GM18502 (cell line): Measurements from ENCODE around the gene KCNJ16.

Source experiments
- ATAC-seq: cut with Tn5 transposase; IDR thresholded peaks from one replicate; pipeline ENCODE4 v1.9.1; 2021; ENCODE audit warnings: mild to moderate bottlenecking; ENCODE audit not compliant: unreplicated experiment, poor library complexity

Gene KCNJ16

DNA sequence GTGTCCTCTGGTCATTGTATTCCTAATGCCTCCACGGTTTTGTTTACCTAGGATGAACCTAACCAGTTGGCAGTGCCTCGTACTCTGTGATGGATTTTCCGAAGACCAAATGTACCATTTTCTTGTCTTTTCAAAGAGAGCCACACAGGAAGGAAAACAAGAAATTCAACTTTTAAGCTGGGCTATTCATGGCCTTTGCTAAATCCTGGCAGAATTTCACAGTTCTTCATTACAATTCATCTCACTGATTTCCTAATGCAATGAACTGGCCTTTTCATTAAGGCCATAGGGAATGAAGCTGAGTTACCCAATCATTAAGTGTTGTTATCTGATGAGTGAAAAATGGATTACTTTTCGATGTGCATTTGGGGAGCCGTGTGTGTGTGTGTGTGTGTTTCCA, 7.9 kb upstream of the KCNJ16 start:
- ATAC-seq = no peak

DNA sequence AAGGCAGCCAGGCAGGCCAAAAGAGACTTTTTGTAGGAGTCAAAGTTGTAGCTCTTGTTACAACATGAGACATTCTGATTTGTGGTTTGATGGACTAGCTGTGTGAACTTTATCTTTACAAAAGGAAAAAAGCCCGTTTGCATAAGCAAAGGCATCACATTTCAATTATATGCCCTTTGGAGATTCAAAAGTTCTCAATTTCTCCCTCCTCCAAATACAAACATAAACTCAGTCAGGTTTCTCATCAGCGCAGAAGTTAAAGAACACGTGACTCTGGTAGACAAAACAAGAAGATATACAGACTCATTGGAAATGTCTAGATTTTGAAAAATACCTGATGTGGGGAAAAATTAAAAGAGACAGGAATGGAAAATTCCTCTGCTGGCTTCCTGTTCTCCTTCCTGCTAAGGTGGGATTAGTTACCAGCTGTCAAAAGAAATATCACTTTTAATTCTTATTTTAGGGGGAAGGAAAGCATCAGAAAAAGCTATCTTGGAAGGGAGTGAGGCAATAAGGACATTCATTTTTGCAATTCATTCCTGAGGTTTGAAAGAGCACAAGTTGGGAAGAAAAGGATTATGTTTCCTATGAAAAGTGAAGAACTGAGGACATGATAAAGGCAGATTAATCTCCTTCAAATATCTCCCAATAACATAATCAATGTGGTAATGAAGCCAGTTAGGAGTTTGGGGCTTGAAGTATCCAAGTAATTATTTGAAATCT, 4.6 kb upstream of the KCNJ16 start:
- no peak for ATAC-seq

DNA sequence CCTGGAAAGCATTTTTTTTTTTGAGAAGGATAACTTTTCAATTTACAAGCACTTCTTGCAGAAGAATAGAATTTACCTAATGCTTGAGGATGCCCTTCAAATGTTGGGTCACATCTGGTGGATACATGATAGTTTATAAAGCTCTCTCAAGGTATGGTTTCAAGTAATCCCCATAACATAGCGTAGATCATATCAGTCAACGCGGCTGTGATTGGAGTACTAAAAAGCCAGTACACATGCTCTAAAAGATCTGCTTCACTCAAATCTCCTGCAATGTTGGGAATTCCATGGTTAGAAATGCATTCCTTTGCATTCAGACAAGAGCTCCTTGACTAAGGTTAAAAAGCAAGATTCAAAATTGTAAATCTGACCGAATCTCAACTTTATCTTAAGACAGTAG, 3.9 kb upstream of the KCNJ16 start:
- ATAC-seq = no peak

DNA sequence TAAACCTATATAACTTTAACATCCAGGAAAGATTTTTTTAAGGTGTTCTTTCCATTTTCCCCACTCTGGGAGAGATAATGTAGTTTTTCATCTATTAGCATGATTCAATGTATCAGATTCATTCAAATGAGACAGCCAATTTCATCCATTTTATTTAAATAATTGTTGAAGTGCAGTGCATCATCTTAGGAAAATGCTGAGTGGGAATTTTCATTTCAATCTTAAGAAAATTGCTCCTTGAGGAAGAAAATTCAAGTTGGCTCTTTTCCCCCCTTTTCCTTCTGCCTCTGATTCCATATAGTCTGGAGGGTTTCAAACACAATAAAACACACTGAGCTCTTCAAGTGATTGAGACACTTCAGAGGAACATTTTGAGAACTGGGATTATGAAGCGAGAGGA, 3.4 kb upstream of the KCNJ16 start:
- no peak for ATAC-seq

DNA sequence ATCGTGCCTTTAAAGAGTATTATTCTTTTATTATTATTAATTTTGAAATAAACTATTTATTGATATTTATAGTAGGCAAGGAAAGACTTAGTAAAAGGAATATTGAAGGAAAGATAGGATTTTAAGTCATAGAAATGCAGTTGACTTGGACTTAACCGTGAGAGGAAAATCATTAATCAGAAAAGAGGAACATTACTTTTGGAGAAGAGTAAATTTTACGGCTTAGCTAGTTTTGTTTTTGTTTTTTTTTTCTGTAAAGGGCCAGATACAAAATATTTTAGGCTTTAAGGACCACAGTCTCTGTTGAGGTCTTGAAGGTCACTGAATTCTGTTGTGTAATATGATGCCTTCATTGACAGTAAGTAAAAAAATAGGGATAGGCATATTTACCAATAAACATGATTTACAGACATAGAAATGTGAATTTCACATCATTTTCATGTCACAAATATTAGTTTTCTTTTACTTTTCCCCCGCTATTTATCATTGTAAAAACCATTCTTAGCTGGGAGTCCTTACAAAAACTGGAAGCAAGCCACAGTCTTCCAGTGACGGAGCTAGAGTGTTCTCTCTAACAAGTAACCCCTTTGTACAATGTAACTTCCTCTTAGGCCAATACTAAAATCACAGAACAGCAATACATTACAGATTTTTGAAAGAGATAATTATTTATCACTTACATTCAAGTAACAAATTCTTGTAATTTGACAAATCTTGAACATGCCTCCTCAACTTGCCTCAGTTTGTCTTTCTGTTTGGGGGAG, 2.3 kb upstream of the KCNJ16 start:
- no peak for ATAC-seq

DNA sequence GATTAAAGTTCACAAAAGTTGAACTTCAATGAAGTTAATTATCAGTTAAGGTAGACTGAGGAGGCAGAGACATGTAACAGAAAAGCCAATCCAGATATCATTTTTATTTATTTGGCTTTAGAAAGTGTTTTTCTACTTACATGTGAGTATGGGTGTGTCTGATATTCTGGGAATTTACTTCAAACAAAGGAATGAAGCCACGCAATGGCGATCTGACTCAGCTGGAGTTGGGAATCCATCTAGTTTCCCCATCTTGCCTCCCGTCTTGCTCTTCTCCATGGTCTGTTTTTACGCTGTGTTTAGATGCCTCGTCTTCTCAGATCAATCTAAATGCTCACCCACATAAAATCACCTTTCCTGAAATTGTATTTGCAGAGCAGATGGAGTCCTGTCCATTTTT, 1.7 kb upstream of the KCNJ16 start:
- ATAC-seq = no peak

DNA sequence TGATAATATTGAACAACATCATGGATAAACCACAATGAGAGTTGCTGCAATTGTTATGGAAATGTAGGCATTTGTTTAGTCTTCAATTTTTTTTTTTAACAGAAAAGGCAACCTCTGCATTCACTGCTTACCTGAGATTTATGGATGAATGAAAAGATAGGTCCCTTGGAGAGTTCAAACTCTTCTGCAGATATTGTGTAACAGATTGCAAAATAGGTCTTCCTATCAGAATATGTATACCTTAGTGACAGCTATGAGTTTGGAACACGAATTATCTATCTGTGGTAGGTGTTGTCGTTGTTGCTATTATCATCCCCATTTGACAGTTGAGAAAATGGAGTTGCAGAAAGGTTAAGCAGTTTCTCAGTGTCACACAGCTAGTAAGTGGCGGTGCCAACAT, 1.2 kb upstream of the KCNJ16 start:
- ATAC-seq = no peak

DNA sequence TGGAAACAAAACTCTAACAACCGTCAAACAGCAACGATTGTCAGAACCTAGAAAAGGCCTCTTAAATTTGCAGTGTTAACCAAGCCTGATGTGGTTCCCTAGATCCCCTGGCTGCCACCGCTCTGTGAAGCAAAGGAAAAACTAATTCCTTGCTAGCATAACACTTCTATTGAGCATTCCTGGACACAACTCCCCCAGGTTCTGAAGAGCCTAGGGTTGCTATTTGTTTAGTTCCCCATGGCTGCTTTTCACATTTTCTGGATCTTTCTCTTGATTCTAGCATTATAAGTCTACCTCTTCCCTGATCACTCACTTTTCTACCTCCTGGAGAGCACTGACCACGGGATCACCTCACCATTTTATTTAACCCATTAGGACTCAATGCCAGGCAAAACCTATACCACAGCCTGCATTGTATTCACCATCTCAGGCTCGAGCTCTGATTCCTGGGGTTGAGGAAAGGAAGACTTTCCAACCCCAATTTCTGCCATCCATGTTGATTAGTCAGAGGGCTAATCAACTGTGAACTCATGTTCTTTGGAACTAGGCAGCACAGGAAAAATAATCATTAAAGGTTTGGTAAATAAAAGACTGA, 692 bp upstream of the KCNJ16 start:
- ATAC-seq = no peak

DNA sequence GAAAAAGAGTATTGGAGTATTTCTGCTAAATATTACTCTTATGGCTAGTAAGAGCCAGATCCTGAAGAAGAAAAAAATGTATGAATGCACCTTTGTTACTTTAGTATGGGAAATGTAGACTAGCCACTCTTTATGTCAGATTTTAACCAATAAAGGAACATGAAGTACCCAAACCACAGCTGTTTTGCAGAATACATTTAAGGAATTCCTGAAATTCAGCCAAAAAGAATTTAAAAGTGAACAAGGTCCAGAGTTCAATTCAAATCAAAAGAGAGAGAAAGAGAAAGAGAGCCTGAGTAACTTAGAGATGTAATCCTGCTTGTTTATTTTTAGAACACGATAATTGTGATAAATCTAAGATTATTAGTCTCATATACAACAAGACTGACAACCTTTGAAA, 1.2 kb downstream of the KCNJ16 start:
- no peak for ATAC-seq

DNA sequence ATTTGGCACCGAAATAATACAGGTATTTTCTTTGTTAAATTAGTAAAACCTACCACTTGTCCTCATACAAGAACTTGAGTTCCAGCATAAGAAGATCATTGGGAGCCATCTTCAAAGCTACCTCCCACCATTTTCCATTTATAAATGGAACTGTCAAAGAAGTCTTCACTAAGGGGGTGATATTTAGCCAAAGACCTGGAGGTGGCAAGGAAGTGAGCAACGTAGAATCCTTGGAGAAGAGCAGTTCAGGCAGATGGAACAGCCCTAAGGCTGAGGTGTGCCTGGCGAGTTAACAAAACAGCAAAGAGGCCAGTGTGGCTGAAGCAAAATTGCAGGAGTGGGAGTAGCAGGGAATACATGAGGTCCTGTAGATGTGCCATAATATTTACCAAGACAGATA, 1.8 kb downstream of the KCNJ16 start:
- no peak for ATAC-seq

DNA sequence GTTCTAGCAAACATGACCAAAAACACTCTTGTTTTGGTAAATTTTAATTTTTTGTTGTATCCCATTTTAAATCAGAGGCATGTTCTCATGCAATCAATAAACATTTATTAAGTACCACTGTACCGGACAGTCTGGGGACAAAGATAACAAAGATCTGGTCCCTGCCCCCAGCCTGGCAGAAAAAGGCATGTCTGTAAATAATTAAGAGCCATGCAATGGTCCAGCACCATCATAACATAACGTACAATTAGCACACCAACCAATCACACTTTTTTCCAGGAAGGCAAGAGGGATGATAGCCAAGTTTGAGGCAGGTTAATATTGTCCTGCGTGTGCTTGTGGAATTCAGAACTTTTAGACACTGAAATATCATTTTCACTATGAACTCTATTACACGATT, 3.5 kb downstream of the KCNJ16 start:
- no peak for ATAC-seq

DNA sequence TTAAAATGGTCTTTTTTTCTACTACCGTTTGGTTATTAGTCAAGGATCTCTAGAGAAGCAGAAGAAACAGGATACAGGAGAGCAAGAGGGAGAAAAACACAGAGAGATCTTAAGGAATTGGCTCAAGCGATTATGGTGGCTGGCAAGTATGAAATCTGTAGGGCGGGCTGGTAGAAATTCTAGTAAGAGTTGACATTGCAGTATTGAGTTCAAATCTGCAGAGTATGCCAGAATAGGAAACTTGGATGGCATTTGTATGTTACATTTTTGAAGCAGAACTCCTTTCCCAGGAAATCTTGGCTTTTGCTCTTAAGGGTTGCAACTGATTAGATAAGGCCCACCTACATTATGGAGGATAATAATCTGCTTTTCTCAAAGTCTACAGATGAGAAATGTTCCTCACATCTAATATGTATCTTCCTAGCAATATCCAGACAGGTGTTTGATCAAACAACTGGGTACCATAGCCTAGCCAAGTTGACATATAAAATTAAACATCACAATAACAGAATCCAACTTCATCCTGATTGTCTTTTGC, 4.0 kb downstream of the KCNJ16 start:
- ATAC-seq = no peak

DNA sequence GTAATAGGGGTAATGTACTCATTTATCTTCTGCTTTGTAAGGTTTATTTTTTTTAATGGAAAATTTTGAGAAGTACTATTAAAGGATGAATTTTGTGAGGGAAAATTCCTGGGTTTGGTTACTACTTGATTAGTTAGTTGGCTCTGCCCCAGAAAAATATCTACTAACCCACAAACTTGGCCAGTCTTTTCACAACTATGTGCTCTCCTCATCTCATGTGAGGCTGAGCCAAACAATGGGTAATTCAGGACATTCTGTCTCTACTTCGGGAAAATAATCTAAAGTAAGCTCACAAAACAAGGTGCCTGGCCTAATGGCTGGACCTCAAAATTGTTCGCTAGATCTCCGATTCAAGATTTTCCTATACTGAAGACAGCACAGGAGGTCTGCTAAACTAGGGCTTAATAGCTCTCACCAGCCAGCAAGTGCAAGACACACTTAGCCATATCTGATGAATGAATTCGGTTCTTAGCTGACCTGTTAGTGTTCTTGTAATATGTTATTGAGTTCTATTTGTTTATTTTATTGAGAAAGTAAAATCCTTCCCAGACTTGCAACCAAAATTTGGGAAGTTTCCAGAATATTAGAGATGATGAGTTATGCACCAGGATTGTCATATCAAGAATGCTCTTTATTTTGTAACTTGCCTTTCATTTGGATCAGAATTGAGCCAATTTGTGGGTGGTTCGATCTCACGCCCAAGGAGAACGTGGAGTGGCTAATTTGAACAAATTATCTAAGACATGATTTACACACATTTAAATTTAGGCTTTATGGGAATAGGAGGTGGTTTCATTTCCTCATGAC, 5.7 kb downstream of the KCNJ16 start:
- ATAC-seq = no peak

DNA sequence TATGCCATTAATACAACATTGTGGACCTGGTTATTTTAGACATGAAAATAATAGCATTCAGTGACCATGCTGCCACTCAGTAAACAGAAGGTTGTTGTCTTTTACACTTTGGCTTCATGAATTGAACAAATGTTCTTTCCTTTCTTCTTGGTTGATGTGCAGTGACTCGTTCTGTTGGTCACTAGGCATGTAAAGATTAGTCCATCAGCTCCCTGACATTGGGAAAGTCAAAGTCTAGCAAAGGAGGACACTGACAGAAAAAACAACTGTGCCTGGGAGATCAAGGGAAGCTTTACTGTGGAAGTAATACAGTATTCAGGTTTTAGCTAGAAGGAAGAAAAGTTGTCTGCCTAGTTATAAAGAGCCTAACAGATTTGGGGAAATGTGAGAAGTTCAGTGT, 6.9 kb downstream of the KCNJ16 start:
- ATAC-seq = no peak

DNA sequence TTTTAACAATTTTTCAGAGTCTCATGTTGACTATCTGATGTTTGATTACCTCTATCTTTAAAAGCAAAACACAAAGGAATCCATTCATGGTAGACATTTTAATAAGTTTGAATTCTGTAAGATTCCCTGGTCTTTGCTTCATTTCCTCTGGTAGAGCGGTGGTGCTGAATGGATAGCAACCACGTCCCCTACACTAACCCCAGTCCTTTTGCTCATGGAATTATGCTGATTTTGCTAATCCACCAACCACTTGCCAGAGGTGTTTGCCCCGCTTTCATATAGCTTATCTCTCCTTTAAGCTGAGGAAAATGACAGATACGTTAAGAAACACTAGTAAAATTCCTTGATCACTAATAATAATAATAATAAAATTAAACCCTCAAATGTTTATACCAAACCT, 9.5 kb downstream of the KCNJ16 start:
- no peak for ATAC-seq

DNA sequence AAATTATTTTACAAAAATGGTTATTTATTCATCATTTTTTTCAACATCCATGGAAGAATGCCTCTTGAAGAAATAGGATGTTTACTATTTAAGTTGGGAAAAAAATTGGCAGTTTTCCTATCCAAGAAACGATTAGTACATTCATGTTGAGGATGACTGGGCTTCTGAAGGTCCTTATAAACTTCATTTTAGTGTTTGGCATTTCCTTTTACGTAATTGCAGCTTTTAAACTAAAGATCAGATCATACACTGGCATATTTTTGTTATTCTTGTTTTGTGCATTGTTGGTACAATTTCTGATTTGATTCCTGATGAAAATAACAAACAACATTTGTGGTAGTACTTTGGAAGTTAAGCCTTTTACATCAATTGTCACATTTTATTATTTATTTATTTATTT, 11.5 kb downstream of the KCNJ16 start:
- no peak for ATAC-seq

DNA sequence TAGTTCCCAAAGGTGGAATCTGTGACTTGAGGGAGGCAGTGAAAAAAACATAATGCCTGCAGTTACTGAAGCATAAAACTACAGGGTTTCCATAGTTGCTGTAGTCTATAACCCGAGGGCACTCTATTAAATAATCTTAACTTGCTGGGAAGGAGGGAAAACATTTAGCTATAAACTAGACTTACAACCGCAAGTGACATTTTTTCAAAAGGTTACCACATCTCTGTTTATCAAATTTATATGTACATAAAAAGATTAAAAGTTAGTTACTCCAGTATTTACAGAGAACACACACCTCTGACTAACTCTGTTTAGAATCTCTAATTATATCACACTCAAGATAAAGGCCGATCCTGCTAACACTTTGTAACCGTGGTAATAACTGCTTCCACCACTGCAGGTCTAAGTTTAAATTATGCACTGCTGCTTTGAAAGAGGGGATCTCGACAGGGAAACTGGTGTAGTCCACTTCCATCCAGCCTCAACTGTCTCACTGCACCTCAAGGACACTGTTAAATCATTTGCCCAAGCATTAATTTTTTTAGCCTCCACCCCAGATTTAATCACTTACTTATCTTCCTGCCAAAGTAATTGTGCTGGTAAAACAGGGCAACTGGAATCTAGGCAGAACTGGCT, 14.6 kb downstream of the KCNJ16 start:
- ATAC-seq = no peak

DNA sequence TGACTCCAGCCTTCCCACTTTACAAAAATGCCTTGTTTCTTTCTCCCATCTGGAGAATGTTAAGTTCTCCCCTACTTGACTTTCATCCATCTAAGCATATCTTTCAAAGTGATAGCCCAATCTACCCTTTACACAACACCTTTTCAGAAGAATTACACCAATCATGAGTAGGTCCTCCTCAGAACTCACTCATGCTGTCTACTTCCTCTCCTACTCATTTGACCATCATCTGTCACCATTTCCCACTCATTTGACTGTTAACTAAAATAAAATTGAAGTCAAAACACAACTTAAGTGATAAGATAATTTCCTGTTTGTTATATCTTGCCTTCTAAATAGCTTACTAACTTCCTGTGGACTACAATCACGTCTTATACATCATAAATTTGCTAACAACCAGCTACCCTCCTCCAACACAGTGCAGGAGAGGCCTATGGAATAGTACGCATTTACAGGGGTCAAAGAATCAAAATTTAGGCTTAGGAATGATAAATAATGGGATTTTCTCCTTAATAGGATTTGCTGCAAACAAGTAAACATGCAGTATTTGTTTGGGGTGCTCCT, 16.1 kb downstream of the KCNJ16 start:
- no peak for ATAC-seq

DNA sequence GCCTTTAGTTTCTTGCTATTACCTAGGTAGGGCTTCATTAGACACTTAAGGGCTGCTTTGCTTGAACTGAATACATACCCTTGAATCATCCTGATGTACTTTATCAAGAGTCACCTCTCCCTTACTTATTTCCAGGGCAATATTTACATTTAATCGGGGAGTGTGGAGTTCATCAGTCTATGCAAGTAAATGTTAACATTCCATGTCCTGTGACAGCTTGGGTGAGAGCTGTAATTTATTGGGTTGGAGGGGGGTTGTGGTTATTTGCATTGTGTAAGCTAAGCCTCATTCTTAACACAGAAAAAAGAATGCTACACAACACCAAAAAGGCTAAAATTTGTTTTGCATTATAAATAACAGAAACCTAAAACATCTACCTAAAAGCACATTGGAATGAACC, 16.7 kb downstream of the KCNJ16 start:
- ATAC-seq = no peak

DNA sequence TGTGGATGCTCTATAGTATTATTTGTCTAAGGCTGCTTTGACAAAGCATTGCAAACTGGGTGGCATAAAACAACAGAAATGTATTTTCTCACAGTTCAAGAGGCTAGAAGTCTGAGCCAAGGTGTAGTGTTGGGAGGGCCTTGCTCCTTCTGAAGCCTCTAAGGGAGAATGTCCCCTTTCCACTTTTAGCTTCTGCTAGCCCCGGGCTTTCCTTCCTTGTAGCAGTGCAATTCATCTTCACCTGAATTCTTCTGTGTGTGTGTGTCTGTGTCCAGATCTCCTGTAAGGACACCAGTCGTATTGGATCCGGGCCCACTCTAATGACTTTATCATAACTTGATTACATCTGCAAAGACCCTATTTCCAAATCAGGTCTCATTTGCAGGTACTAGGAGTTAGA, 18.1 kb downstream of the KCNJ16 start:
- ATAC-seq = no peak
